GM18868 (cell line): Measurements from ENCODE around the gene EPS8L1.
A peak's percentile ranks its signal among the peaks of the same experiment; 100 is the strongest.
"Not testable (repeated sequence)": the region's sequence is repeated elsewhere in the genome, so short reads cannot be mapped to it uniquely, and the experiment has no call there.

Experiments used
- ATAC-seq: cut with Tn5 transposase; IDR thresholded peaks from one replicate; pipeline ENCODE4 v1.9.1; 2021; ENCODE audit warnings: mild to moderate bottlenecking, moderate library complexity; ENCODE audit not compliant: unreplicated experiment

EPS8L1 gene

DNA sequence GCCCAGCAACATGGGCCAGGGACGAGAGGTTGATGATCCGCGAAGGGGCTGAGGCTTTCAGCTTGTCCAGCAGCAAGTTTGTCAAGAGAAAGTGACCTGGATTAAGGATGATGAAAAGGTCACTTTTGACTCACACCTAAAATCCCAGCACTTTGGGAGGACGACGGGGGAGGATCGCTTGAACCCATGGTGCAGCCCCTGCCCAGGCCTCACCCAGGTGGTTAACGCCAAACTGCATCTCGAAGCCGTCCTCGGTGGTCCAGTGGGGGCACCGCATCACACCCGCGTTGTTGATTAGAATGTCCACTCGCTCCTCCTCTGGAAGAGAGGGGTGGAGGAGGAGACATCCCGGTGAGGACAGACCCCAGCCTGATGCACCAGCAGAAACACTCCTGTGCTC lies 27.2 kb upstream of the EPS8L1 start:
- ATAC-seq: no peak

DNA sequence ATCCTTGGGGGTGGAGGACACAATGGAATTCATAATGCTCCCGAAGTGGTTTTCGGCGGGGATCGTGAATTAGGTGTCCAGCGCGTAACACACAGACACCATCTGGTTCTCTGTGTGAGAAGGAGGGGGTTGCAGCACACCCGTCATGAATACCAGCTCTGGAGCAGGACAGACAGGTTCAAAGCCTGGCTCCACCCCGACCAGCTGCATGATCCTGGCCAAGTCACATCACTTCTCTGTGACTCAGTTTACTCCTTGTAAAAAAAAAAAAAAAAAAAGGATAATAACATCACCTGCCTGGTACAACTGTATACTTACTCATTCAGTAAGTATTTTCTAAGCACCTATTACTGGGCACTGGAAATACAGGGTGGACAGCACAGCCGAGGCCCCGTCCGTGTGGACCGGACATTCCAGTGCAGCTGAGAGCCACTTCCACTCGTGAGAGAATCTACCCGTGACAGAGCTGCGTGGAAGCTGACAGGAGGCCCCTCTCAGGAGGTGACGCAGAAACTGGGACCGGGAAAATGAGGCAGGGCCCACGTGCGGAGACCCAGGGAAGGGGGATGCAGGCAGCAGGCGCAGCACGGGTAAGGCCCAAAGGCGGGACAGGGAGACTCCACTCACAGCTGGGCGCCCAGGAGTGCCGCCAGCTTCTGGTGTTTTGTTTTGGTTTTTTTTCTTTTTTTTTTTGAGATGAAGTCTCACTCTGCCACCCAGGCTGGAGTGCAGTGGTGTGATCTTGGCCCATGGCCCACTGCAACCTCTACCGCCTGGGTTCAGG lies 24.7 kb upstream of the EPS8L1 start:
- no peak for ATAC-seq

DNA sequence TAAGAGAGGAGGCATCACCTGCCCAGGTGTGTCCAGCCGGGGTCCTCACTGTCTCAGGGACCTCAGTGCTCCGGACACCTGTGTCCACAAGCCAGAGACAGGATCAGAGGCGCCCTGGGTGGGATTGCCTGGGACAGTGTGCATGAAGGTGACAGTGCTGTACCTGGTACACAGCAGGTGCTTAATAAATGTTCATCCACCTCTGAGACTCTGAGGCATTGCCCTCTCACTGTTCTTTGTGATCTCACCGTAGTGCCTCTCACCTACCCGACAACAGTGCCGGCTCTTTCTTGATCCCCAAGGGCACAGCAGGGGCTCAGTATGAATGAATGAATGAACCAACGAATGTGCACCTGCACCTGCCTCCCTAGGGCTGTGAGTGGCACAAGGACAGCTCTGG lies 21.9 kb upstream of the EPS8L1 start:
- ATAC-seq: no peak

DNA sequence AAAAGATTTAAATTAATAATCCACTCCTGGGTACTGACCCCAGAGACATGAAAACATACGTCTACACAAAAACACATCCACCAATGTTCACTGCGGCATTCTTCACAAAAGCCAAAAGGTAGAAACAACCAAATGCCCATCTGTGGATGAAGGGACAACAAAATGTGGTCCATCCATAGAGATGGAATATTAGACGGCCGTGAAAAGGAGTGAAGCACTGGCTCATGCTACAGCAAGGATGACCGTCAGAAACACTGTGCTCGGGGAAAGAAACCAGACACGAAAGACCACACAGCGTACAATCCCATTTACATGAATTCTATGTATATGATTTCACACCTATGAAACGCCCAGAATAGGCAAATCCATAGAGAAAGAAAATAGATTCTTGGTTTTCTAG lies 18.8 kb upstream of the EPS8L1 start:
- ATAC-seq: no peak

DNA sequence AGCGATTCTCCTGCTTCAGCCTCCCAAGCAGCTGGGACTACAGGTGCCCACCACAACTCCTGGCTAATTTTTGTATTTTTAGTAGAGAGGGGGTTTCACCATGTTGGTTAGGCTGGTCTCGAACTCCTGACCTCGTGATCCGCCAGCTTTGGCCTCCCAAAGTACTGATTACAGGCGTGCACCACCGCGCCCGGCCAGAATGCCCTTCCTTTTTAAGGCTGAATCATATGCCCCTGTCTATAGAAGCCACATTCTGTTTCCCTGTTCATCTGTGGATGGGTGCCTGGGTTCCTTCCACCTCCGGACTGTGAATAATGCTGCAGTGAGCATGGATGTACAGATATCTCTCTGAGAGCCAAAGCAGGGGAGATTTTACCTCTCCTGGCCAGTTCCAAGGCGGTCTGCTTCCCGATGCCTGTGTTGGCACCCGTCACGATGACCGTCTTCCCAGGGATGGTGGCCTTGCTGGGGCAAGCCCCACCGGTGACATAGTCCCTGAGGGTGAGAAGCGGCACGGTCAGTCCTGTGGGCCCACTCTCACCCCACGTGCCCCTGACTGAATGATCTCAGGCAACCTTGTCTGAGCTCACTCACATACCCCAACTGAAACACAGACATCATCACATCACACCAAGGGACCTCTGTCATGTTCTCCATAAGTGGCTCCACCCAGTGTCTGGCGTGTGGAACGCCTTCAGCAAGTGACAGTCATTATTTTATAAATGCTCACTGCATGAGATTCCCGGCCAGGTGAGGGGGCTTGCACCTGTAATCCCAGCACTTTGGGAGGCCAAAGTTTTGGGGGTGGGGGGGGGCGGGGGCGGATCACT lies 16.7 kb upstream of the EPS8L1 start:
- ATAC-seq: no peak

DNA sequence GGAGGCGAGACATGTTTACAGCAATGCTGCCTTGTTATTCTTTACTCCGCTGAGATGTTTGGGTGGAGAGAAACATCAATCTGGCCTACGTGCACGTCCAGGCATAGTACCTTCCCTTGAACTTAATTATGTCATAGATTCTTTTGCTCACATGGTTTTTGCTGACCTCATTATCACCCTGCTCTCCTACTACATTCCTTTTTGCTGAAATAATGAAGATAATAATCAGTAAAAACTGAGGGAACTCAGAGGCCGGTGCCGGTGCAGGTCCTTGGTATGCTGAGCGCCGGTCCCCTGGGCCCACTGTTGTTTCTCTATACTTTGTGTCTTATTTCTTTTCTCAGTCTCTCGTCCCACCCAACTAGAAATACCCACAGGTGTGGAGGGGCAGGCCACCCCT lies 15.4 kb upstream of the EPS8L1 start:
- not testable (repeated sequence) for ATAC-seq

DNA sequence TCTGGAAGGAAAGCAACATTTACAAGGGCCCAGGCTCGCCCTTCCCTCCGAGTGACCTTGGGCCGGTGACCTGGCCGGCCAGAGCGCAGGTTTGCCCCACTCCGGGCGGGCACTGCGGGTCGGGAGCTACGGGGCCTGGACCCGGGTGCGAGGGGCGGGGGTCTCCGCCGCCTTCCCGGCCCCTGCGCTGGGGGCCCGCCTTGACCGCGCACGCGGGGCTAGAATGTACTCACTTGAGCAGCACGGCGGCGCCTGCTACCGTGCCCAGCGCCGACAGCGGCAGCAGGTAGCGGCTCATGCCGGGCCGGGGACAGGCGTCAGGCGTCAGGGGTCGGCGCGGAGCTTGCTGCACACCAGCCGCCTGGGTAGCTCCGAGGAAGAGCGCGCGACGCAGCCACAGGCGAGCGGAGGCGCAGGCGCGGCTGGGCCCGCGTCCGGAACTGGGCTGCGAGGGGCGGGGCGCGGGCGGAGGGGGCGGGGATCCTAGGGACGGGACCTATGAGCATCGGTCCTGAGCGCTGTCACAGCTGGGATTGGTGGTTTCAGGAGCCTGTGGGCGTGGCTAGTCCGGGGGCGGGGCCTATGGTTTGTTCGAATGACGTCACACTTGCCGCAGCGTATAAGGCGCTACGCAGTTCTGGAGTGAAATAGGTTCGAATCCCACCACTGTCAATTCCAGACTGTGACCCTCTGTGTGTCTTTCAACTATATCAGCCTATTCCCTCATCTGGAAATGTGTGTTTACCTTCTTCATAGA lies 12.8 kb upstream of the EPS8L1 start, which contains the start of gene RDH13:
RDH13 (minus strand) TSS at position 414 of the 757 bp plus-strand sequence; CDS start at position 298, 116 bp downstream.
- ATAC-seq: peak; percentile 95

DNA sequence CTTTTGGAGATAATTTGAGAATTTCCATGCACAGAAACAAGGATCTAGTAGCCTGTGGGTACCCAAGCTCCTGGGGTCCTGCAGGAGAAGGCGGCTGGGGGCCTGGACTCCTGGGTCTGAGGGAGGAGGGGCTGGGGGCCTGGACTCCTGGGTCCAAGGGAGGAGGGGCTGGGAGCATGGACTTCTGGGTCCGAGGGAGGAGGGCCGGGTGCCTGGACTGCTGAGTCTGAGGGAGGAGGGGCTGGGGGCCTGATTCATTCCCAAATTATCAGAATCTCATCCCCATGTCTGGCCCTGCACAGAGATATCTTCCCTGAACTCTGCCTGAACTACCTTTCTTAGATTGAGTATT lies 12.2 kb upstream of the EPS8L1 start:
- ATAC-seq: no peak

DNA sequence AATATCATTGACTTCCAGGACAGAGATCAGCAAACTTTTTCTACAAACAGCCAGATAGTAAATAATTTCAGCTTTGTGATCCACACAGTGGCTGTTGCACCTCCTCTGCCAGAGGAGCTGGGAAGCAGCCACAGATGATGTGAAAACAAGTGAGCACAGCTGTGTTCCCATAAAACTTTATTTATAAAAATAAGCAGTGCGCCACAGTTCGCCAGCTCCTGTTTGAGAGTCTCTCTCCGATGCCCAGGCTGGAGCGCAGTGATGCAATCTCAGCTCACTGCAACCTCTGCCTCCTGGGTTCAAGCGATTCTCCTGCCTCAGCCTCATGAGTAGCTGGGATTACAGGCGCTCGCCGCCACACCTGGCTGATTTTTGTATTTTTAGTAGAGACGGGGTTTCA lies 10.2 kb upstream of the EPS8L1 start:
- not testable (repeated sequence) for ATAC-seq

DNA sequence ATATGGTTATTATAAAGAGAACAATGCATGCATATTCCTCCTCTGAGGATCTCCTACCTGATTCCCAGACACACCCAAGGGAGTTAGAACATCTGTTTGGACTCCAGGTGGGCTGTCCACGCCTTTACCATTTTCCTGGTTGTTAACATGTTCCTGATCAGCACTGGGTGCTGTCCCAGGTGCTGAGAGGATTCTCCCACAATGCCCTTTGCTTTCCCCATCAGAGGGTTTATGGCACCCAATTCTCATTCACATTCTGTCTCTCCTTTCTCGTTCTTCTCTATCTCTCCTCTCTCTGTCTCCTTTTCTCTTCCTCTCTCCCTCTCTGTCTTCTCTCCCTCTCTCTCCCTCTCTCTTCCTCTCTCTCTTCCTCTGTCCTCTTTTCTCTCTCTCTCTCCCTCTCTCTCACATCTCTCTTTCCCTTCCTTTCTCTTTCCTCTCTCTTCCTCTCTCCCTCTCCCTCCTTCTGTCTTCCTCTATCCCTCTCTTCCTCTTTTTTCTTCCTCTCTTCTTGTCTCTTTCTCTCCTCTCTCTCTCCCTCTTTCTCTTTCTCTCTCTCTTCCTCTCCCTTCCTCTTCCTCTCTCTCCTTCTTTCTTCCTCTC lies 9.5 kb upstream of the EPS8L1 start:
- no peak for ATAC-seq

DNA sequence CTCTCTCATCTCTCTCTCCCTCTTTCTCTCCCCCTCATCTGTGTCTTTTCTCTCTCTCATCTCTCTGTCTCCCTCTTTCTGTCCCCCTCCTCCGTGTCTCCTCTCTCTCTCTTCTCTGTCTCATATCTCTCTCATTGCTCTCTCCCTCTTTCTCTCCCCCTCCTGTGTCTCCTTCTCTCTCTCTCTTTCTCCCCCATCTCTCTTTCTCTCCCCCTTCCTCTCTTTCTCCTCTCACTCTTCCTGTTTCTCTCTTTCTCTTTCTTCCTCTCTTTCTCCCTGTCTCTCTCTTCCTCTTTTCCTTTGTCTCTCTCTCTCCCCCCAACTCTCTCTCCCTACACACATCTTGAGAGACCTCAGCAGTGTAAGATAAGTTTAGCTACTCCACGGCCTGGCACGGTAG lies 7.8 kb upstream of the EPS8L1 start:
- ATAC-seq: no peak

DNA sequence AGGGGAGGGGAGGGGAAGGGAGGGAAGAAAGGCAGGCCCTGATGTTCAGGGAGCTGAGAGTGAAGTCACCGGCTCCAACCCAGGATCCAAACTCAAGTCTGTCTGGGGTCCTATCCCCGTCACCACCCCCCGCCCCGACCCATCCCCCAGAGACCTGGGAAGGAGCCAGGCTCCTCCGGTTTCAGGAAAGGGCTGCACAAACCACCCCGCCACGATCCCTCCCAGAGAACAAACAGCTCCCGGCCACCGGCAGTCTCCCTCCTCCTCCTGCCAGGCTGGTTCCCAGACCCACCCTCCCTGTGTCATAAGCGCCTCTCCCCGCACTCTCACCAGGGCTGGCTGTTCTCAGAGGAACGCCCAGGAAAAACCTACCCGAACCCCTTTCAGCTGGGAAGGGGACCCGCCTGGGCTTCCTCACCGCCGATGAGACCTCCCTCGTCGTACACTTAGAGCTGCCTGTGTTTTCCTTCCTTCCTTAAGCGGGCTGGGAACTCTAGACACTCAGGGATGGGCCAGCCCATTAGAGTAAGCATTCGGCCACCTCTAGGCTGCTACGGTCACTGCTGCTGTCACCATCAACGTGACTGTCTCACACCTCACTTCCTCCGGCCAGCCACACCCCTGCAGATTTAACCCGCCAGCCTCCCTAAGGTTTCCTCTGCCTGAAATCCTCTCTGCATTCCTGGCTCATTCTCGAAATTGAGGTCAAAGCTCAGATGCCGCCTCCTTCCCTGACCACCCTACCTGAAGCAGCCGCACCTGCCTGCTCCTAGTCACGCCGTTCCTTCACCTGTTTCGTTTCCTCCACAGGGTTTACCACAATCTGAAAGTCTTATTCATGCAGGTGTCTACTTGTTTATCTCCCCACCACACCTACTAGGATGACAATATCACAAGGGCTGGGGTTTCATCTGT lies 6.5 kb upstream of the EPS8L1 start:
- ATAC-seq: no peak

DNA sequence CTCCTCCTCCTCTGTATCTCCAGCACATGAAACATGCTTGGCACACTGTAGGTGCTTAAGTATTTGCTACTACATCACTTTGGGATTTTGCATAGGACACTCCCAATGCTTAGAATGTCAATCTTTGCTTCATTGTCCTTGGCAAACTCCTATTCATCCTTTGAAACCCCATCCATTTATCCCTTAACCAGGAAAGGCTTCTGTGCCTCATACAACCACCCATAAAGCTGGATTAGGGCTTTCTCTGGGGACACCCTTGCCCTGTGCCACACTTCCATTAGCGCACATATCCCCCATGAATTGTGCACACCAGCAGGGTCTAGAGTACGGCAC lies 5.8 kb upstream of the EPS8L1 start:
- no peak for ATAC-seq

DNA sequence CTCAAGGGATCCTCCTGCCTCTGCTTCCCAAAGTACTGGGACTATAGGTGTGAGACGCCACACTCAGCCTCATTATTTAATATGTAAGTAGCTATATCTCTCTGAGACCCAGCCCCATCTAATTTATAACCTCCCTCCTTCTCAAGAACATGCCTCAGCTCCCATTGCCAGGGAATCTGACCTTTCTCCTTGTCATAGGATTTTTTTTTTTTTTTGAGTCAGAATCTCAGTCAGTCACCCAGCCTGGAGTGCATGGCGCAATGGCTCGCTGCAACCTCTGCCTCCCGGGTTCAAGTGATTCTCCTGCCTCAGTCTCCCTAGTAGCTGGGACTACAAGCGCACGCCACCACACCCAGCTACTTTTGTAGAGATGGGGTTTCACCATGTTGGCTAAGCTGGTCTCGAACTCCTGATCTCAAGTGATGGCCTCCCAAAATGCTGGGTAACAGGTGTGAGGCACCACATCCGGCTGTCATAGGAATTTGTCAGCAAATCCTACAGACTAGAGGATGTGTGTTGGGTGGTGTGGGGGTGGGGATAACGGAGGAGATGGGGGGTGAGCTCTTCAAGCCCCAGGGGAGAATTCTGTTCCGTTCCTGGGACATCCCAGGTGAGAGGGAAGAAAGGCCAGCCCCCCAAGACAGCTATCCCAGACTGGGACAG lies 5.1 kb upstream of the EPS8L1 start:
- ATAC-seq: no peak

DNA sequence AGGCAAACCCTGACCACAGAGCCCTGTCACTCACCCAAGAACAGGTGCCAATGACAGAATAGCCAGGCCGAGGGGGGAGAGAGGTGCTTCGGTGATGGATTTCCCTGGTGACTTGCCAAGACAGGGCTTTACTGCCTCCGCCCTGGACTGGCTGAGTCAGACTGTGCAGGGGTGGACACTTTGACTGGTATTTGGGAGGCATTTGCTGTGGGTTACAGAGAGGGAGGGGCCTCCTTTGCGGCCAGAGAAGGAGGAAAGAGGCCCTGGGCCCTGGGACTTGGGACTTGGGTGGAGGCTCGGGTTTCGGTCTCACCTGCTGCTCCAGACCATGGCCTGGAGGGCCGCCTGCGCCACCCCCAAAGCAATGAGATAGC lies 4.6 kb upstream of the EPS8L1 start:
- no peak for ATAC-seq

DNA sequence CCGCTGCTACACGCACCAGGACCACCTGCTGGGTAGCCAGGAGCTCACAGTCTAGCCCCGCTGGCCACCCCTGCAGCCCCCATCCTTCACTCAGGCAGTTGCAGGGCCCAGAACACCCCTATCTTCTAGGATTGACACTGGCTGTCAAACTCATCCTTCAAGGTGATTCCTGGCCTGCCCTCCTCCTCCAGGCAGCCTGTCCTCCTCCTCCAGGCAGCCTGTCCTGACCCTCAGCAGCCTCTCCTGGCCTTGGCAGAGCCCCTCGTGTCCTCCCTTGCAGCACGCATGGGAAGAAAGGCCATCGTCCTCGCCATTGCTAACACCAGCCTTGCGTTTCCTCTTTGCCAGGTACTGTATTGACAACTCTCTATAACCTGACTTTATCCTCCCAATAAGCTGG lies 3.8 kb upstream of the EPS8L1 start:
- ATAC-seq: no peak

DNA sequence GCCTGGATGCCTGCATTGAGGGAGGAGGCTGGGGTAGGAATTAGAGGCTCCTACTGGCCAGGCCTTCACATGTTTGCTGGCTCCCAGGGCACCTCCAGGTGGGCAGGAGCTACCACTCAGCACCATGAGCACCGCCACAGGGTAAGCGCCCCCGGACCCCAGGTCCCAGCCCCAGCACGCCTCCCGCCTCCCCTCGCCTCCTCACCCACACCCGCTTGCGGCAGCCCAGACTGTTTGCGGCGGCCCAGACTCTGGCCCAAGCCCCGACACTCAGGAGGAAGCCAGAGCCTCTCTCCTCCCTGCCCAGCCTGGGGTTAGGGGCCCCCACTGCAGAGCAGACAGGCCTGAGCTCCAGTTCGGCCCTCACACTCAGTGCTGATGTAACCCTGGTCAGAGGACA lies 652 bp downstream of the EPS8L1 start:
- ATAC-seq: no peak

DNA sequence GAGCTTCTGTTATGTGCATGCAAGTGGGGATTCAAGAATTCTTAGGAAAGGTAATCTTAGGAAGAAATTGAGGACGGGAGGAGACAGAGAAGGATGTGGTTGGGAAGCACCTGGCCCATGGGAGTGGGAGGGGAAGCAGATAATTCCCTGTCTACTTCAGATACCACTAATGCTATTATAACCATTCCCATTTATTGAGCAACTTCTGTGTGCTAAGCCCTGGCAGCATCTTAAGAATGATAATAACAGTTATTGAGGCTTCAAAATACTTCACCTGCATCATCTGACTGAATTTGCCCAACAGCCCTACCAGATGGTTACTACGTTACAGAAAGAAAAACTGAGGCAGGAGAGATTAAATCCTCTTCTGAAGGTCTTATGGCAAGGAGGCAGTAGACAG lies 1.4 kb downstream of the EPS8L1 start:
- no peak for ATAC-seq

DNA sequence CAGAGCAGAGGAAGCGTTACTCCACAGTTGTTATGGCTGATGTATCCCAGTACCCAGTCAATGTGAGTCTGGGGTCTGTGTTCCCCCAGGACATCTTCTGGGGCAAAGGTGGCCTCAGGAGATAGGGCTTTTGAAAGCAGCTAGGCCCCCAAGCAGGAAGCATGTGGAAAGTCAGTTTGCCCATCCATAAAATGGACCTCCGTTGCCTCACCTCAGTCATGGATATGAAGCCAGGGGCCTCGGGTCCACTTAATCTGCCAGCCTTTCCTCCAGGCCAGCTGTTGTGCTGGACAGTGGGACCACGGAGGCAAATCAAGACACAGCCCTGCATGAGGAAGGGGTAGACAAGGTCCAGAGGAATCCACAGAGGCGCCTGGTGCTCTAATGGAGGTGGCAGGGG lies 3.3 kb downstream of the EPS8L1 start:
- ATAC-seq: no peak
